OCI-LY3 (cell line): Measurements from ENCODE around the gene PARP15.

Experiments
- H2AFZ ChIP-seq: fragments of 200-600, 300-600 bp; shearing (Covaris generic); 2 replicates; pipeline ENCODE4 v1.6.0; 2014; ENCODE audit warnings: antibody characterized with exemption, low read depth, low read length
- H3K27ac ChIP-seq: fragments of 200-600, 300-600 bp; sonication (generic); 2 replicates; pipeline ENCODE4 v1.5.1; 2014; ENCODE audit warnings: mild to moderate bottlenecking, low read length, moderate library complexity, mixed read lengths
- H3K27me3 ChIP-seq: fragments of 200-600, 300-600 bp; sonication (generic); 2 replicates; pipeline ENCODE4 v1.6.1; 2014; ENCODE audit warnings: low read depth, low read length, mixed read lengths
- H3K36me3 ChIP-seq: fragments of 200-600, 300-600 bp; sonication (generic); replicated peaks from 2 replicates; pipeline ENCODE3; 2014; ENCODE audit warnings: low read depth, low read length, mixed read lengths
- H3K4me1 ChIP-seq: fragments of 300-600, 200-600 bp; sonication (generic); 2 replicates; pipeline ENCODE4 v1.6.1; 2014; ENCODE audit warnings: low read length, mixed read lengths
- H3K4me2 ChIP-seq: fragments of 200-600, 300-600 bp; sonication (generic); 2 replicates; pipeline ENCODE4 v1.6.1; 2014; ENCODE audit warnings: low read length, mixed read lengths
- H3K4me3 ChIP-seq: fragments of 300-600, 200-600 bp; sonication (generic); 2 replicates; pipeline ENCODE4 v1.5.1; 2014; ENCODE audit warnings: antibody characterized with exemption, mild to moderate bottlenecking, low read length, moderate library complexity
- H3K79me2 ChIP-seq: fragments of 300-600, 200-600 bp; shearing (Covaris generic); 2 replicates; pipeline ENCODE4 v1.6.1; 2014; ENCODE audit warnings: mild to moderate bottlenecking, low read length, mixed read lengths
- H3K9ac ChIP-seq: fragments of 300-600, 200-600 bp; shearing (Covaris generic); 2 replicates; pipeline ENCODE4 v1.6.0; 2014; ENCODE audit warnings: mild to moderate bottlenecking, low read length, moderate library complexity
- H3K9me3 ChIP-seq: fragments of 200-600, 300-600 bp; shearing (Covaris generic); 2 replicates; pipeline ENCODE4 v1.6.1; 2014; ENCODE audit warnings: low read length, mixed read lengths; ENCODE audit not compliant: insufficient read depth
- H4K20me1 ChIP-seq: fragments of 200-600, 300-600 bp; sonication (generic); 2 replicates; pipeline ENCODE4 v1.6.1; 2016; ENCODE audit warnings: low read length, mixed read lengths; ENCODE audit not compliant: insufficient read depth
- EZH2phosphoT487 ChIP-seq: fragments of 200-600 bp; shearing (Covaris generic); IDR thresholded peaks from 2 replicates; pipeline ENCODE4 v1.6.1; 2018; ENCODE audit warnings: antibody characterized with exemption, mixed run types, low read depth
- TF ChIP-seq, protein P1 (sequence below): fragments of 200-600, 300-600 bp; sonication (generic); IDR thresholded peaks from 2 replicates; pipeline ENCODE4 v1.5.1; 2014; ENCODE audit warnings: antibody characterized with exemption, low read length, low read depth

Gene PARP15

DNA sequence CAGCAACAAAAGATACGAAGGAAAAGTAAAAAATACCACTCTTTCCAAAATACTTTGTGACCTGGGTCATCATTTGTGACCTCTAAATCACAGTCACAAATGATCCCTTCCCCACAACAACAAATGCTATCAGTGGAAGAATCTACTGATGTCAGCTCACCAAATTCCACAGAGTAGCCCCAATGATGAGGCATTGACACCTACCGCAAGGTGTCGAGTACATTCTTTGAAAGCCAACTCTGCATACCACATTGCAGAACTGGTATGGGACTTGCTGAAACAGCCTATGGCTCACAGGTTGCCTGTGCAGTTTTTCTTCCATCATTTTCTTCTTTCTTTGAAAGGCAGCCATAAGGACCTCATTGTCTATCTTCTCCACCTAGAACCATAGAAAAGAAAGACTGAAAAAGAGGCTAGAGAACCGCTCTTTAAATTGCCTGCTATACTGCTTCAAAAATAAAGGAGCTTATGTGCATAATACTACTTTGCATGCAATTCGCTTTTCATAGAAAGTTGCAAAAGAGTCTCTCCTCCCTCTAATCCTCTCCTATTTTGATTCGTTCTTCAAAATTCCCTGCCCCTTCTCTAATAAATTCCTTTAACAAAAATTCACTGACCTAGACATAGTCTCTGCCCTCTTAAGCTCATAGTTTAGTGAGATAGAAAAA lies 41.4 kb upstream of the PARP15 start:
- Histone ChIP-seq H4K20me1 (peaks cover 8% of the 10 kb centered on the region), H3K27me3 (no peaks in the 10 kb centered on the region), H3K4me2 (no peak overlapping the region), H3K4me3 (no peak overlapping the region), H3K79me2 (peaks cover 6% of the 10 kb centered on the region), H3K36me3 (peaks cover 64% of the 10 kb centered on the region), H3K27ac (no peak overlapping the region), H3K9ac (no peak overlapping the region), H3K9me3 (no peaks in the 10 kb centered on the region), H3K4me1 (peaks cover 21% of the 10 kb centered on the region), H2AFZ (no peak overlapping the region)
- TF ChIP-seq, protein P1, sequence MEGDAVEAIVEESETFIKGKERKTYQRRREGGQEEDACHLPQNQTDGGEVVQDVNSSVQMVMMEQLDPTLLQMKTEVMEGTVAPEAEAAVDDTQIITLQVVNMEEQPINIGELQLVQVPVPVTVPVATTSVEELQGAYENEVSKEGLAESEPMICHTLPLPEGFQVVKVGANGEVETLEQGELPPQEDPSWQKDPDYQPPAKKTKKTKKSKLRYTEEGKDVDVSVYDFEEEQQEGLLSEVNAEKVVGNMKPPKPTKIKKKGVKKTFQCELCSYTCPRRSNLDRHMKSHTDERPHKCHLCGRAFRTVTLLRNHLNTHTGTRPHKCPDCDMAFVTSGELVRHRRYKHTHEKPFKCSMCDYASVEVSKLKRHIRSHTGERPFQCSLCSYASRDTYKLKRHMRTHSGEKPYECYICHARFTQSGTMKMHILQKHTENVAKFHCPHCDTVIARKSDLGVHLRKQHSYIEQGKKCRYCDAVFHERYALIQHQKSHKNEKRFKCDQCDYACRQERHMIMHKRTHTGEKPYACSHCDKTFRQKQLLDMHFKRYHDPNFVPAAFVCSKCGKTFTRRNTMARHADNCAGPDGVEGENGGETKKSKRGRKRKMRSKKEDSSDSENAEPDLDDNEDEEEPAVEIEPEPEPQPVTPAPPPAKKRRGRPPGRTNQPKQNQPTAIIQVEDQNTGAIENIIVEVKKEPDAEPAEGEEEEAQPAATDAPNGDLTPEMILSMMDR, result no peak
- no peak for TF ChIP-seq EZH2phosphoT487

DNA sequence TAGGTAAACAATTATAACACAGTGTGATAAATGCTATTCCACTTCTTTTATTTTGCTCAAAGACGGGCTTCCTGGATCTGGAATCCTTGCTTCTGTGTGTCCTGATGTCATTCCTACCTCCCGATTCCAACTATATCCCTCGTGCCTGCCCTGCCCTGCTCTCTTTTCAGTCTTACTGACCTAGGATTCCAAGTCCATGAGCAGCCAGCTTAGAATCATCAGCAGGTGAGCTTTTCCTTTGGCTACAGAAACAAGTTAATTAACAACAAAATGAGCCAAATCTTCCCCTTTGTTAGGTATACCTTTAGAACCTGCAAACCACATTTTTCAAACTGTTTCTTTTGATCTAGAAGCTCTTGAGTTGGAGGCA lies 40.8 kb upstream of the PARP15 start:
- no peak overlapping the region for H3K27ac ChIP-seq
- H3K9ac ChIP-seq, result no peak overlapping the region
- peaks cover 62% of the 10 kb centered on the region for H3K36me3 ChIP-seq
- TF ChIP-seq, protein P1, result no peak
- no peak for TF ChIP-seq EZH2phosphoT487
- no peaks in the 10 kb centered on the region for H3K9me3 ChIP-seq
- H3K4me1 ChIP-seq, result peaks cover 21% of the 10 kb centered on the region
- no peak overlapping the region for H2AFZ ChIP-seq
- H3K79me2 ChIP-seq, result peaks cover 6% of the 10 kb centered on the region
- peaks cover 8% of the 10 kb centered on the region for H4K20me1 ChIP-seq
- H3K4me2 ChIP-seq, result no peak overlapping the region
- no peak overlapping the region for H3K4me3 ChIP-seq
- no peaks in the 10 kb centered on the region for H3K27me3 ChIP-seq

DNA sequence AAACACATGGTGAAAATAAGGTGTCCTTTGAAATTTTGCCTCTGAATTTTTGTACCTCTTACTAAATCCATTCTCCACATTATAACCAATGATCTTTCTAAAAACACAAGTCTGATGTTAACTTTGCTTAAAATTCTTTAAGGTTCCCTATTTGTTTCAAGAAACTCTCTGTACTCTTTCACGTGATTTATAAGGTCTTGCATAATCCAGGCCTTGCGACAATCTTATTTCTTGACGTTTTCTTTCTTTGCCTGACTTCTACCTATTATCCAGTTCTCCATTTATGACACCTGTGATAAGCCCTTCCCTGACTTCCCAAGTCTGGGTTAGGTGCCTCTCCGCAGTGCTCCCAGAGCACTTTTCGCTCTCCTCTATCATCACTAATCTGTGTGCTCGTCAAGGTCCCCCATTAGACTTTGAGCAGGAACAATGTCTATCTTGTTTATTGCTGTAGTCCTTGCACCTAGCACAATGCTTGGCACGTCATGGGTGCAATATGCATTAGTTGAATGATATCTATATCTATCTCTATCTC lies 38.4 kb upstream of the PARP15 start:
- Histone ChIP-seq H3K4me1 (peaks cover 9% of the 10 kb centered on the region), H3K4me3 (no peak overlapping the region), H3K36me3 (peaks cover 45% of the 10 kb centered on the region), H3K79me2 (no peaks in the 10 kb centered on the region), H3K9ac (no peak overlapping the region), H4K20me1 (no peaks in the 10 kb centered on the region; the same call in 1 of the 2 replicates), H3K4me2 (no peak overlapping the region), H3K9me3 (no peaks in the 10 kb centered on the region), H2AFZ (no peak overlapping the region), H3K27ac (no peak overlapping the region), H3K27me3 (no peaks in the 10 kb centered on the region)
- no peak for TF ChIP-seq EZH2phosphoT487

DNA sequence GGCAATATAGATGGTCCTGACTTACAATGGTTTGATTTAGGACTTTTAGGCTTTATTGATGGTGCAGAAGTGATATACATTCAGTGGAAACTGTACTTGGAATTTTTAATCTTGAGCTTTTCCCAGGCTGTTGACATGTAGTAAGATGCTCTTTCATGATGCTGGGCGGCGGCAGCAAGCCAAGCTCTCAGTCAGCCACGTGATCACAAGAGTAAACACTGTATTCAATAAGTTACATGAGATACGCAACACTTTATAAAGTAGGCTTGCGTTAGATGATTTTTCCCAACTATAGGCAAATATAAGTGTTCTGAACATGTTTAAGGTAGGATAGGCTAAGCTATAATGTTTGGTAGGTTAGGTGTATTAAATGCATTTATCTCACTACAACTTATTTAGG lies 31.3 kb upstream of the PARP15 start:
- Histone ChIP-seq H2AFZ (no peak overlapping the region), H3K79me2 (no peaks in the 10 kb centered on the region), H3K36me3 (peaks cover 53% of the 10 kb centered on the region), H3K27me3 (no peaks in the 10 kb centered on the region), H3K27ac (no peak overlapping the region), H3K4me1 (no peaks in the 10 kb centered on the region), H3K9ac (no peak overlapping the region), H3K4me2 (no peak overlapping the region), H3K4me3 (no peak overlapping the region), H4K20me1 (no peaks in the 10 kb centered on the region), H3K9me3 (no peaks in the 10 kb centered on the region)
- TF ChIP-seq, protein P1, result no peak
- TF ChIP-seq EZH2phosphoT487, result no peak
